Activated CD8-positive, alpha-beta memory T cell treated with anti-CD3 and anti-CD28 coated beads for 1 hour (primary cell): ENCODE measurements around the gene TEDDM1.
A peak's percentile ranks its signal among the peaks of the same experiment; 100 is the strongest.

Source experiments
- DNase-seq, 2 donors: peaks; one replicate each; pipeline ENCODE4 v3.0.0-alpha.2; 2020; ENCODE audit warnings: low read depth in 1 of 2; ENCODE audit errors: extremely low read depth in 1 of 2

Gene TEDDM1

DNA sequence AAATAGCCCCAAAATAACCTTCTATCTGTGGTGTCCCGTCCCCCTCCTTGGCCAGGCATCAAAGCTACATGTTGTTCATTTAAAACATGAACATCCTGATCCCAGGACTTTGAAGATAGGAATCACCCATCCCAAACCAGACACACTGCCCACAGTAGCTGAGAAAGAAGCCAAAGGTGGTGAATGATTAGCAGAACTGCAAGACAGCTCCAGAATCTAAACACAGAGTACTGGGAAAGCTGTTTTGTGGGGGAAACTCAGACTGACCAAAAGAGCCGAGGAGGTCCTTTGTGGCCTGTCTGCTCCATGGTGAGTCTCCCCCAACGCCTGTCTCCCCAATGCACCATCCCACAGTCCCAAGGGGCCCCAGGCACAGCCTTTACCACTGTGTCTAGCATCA is 7.3 kb upstream of the TEDDM1 start:
- DNase-seq = no peak

GRCh38 chr1:182406012-182406411 is 5.5 kb upstream of the TEDDM1 start:
- no peak for DNase-seq

DNA sequence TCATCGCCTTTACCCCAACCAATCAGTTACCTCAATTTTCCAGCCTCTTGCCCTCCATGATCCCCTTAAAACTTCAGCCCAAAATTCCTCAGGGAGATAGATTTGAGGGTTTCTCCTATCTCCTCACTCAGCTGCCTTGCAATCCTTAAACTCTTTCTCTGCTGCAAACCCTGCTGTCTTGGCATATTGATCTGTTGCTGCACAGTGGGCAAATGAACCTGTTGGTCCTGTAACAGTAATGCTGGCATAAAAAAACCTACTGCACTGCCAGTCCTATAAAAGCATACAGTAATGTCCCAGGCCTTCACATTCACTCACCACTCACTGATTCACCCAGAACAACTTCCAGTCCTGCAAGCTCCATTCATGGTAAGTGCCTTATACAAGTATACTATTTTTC is 5.1 kb upstream of the TEDDM1 start:
- DNase-seq = no peak

DNA sequence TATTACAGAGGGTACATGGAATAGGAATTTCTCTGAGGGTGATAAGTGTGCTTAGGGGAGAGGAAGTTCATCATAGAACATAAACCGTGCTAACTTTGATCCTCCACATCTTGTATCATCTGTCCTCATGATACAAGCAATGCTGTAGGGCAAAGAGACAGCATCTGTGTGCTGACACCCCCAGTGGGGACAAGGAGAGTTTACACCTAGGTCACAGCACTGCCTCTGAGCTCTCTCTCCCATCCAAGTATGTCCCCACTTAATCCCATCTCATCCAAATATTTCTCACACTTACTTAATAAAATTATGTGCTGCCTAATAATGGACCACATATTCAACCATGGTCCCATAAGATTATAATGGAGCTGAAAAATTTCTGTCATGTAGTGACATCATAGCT is 4.3 kb upstream of the TEDDM1 start:
- no peak for DNase-seq

DNA sequence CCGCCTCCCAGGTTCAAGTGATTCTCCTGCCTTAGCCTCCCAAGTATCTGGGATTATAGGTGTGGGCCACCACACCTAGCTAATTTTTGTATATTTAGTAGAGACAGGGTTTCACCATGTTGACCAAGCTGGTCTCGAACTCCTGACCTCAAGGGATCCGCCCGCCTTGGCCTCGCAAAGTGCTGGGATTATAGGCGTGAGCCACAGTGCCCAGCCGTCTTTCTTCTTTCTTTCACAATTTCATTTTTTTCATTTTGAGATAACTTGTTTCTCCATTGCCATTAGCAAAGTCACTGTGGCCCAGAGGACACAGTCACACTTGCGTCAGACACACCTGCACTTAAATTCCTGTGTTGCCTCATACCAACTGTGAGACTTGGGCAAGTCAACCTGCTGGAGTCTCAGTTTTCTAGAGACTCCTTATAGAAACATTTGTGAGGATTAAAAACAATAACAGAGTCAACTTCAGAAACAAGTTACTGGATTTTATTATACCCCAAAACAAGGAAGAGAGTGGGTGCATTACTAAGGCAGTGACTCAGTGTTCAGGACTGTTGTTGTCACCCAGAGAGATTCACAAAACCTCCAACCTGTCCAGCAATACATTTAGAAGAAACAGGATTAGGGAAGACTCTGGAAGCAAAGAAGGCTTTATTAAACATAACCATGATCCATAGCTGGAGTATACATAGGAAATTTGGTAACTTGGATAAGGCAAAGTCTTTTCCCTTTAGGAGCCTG is 2.6 kb downstream of the TEDDM1 start:
- no peak for DNase-seq

DNA sequence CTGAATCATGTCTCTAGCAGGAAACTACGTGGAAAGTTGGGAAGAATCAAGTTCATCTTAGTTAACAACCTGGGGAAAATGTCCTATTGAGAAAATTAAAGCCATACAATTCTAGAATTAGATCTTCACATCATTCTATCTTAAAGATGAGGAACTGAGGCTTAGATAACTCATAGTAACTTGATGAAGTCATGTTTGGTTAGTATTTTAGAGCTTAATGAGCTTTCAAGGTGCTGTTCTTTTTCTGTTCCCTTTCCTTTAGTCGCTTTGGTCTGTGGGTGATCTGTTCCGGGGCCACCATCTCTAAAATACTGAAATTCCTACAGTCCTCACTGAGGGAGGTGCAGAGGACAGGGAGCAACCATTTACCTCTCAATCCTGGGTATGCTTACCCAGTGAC is 4.6 kb downstream of the TEDDM1 start:
- no peak for DNase-seq

GRCh38 chr1:182394055-182394775 is 6.3 kb downstream of the TEDDM1 start:
- no peak for DNase-seq

DNA sequence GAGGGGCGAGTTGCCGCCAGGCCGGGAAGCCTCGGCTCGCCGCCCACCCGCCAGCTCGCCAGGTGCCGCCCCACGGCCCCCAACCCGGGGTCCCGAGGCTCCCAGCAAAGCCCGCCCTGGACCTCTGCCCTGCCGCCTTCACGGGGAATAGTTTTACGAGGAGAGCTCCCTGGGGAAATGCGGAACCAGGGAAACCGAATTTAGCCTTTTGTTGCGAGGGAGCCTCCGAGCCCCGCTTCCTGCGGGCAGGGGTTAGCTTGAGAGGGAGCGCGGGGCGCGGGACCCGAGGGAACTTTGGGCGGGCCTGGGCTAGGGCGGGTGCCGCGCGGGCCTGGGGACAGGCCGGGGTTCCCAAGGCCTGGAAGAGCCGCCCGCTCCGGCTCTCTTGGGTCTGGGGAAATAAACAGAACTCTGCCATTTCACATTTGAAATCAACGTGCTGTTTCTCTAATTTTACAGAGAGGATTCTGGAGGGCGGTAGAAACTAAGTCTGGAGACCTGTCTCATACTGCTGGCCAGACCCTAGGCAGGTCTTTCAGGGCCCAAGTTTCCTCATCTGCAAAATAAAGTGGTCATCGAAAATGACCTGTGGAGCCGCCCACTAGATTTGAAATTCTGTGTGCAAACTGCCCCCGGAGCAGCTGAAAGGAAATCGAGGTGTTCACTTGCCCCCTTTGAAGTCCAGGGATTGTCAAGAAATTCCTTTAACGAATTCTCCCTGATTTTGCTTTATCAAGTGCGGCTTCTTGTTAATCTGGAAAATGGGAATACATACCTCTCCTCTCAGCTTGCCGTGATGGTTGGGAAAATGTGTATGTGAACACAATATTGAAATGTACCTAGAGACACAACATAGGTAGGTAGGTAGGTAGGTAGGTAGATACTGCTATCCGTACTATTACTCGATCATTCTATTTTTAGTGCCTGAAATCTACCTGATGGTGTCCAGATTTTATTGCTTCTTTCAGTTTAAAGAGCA is 8.1 kb downstream of the TEDDM1 start:
- no peak for DNase-seq

DNA sequence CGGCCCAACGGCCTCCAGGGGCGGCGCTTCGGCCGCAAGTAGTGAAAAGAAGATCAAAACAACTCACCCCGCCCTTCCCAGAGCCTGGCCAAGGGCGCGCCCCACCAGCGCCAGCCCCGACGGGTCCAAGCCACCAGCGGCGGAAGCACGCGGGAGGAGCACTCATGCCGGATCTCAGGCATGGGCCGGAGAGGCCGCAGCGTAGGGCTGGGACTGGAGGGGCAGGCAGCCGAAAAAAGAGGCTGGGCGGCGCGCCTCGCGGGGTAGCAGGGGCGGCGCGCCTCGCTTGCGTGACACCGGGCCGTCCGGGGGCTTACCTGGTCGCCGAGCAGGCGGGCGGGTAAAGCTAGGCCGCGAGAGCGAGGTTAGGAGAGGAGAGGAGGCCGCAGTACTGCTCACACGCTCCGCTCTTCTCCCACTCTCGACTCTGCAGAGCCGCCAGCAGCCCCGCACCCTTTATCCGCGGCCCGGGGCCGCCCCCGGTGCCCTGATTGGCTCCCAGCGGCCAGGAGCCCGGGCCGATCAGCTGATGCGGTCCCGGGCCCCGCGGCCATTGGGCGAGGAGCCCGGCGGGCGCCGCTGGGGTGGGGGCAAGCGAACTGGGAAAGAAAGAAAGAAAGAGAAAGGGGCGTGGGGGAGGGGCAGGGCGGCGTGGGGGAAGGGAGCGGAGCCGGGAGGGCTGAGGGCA is 9.0 kb downstream of the TEDDM1 start, which contains the start of gene GLUL:
GLUL (minus strand) TSS at position 429 of the 688 bp plus-strand sequence. CDS start 3,053 bp downstream, outside the sequence.
- DNase-seq = peak in 1 of 2 donors; percentile 41

DNA sequence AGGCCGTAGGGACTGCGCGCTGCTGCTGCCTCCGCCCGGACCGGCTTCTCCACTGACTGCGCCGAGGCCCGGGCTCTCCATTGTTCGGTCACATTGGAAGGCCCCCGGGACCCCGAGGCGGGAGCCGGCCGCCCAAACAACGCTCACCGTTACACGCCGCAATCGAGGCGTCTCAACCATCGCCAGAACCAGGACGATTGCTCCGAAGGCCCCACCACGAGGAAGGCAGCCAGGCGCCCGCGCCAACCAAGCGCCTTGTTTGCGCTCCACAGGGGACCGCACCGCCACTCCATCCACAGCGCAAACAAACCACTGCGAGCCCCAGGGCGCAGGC is 9.5 kb downstream of the TEDDM1 start:
- no peak for DNase-seq

DNA sequence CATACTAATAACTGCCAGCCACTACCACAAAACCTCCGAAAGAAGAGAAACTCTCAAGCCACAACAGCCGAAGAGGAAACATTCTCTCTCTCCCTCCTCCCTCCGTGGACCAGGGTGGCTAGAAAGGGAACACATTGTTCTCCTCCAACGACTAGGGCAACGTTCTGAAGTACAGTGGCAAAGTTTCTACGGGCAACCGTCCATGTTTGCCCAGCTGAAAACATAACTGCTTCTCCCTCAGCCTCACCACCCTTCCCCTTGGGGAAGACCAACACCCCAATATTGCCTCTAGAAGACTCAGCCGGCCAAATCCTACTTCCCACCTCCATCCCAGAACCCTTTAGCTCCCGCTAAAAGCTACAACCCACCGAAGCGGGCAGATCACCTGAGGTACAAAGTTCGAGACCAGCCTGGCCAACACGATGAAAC is 10.8 kb downstream of the TEDDM1 start:
- DNase-seq = no peak

GRCh38 chr1:182388392-182389134 is 11.9 kb downstream of the TEDDM1 start:
- no peak for DNase-seq

DNA sequence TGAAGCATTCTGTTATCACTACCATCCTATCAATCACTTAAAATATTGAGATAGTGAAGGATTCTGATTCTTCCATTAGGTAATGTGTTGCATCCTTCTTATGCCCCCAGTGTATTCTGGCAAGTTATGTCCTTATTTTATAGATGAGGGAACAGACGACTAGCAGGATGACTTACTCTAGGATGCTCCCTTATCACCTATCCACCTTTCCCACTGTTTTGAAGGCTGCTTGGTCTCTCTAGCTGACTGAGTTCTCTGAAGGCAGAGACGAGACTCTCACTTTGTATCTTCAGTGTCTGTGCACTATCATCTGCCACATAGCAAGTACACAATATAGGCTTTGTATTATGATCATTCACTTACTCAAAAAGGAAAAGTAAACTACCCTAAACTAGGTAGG is 12.9 kb downstream of the TEDDM1 start:
- DNase-seq = no peak

- no peak for DNase-seq
These were observed 13.5 kb downstream of the TEDDM1 start for GRCh38 chr1:182386980-182387379.

- no peak for DNase-seq
These were observed 14.3 kb downstream of the TEDDM1 start for GRCh38 chr1:182385885-182386853.

- DNase-seq = no peak
These were observed 16.0 kb downstream of the TEDDM1 start for GRCh38 chr1:182384387-182384960.

- DNase-seq = no peak
These were observed 16.5 kb downstream of the TEDDM1 start for GRCh38 chr1:182383934-182384333.

DNA sequence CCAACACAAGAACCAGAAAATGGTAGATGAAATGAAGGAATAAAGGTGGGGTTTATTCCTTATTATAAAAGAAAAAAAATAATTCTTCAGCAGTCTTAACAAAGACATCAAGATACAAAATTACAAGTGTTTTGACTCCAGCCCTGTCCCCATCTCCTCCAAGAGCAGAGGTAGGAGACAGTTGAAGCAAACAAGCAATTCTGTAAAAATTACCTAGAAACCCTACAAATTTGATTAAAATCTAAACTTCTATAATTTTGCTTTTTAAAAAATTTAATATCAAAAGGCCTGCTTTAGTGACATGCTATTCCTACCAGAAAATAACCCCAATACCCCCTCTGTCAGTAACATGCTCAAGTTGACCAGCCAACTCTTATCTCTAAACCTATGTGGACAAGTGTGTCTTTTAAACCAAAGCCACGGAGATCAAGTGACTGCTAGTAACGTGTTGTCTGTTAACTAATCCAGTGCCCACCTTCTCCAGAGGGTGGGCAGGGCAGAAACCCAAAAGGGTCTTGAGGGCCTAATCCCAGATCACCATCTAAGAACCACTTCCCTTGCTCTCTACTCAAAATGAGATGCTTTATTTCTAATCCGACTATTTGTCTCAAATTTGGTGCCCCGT is 17.3 kb downstream of the TEDDM1 start:
- DNase-seq = no peak
